CD4-positive, alpha-beta T cell treated with Interleukin-6 for 4 hours (primary cell): ENCODE measurements around the gene GLRX5.
"Not testable (repeated sequence)": the region's sequence is repeated elsewhere in the genome, so short reads cannot be mapped to it uniquely, and the experiment has no call there.

Experiments used
- DNase-seq: peaks from one replicate; pipeline ENCODE4 v3.0.0-alpha.2; 2020; ENCODE audit warnings: mixed read lengths

The GLRX5 gene

DNA sequence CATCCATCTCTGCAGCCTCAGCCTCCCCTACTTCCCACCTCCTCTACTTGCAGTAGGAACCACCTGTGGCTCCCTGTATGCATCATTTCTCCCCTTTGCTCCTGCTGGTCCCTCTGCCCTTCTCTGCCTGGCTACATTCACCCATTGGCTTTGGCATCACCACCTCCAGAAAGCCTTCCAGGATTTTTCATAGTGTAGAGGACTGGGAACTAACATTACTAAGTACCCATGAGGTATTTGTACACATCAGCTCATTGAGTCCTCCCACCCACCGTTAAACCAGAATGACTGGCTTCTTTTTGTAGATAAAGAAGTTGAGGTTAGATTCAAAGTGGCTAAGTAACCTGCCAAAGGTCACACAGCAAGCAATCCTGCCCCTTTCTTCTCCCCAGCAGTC lies 35.5 kb upstream of the GLRX5 start:
- DNase-seq, result no peak

DNA sequence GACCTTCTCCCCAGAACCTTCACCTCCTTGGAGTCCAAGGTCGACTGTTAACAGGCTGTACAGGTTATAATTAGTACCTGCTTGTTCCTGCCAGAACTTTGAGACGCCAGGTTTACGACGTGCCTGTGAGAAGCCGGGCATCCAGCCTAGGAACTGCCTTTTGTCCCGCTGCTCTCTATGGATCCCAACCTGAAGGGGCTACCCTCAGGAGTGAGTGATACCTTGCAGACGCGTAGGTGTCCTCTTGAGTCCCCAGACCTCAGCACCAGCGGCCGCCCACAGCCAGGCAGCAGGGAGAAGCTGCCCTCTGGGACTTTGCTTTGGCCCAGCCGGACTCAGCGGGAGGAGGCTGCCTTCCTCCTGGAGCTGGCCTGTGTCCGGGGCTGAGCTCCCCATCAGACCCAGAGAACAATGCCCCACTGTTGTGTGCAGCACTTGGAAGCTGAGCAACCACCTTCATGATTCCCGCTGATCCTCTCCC lies 34.6 kb upstream of the GLRX5 start:
- no peak for DNase-seq

- no peak for DNase-seq
Observed at GRCh38 chr14:95500772-95501401, 34.0 kb upstream of the GLRX5 start.

DNA sequence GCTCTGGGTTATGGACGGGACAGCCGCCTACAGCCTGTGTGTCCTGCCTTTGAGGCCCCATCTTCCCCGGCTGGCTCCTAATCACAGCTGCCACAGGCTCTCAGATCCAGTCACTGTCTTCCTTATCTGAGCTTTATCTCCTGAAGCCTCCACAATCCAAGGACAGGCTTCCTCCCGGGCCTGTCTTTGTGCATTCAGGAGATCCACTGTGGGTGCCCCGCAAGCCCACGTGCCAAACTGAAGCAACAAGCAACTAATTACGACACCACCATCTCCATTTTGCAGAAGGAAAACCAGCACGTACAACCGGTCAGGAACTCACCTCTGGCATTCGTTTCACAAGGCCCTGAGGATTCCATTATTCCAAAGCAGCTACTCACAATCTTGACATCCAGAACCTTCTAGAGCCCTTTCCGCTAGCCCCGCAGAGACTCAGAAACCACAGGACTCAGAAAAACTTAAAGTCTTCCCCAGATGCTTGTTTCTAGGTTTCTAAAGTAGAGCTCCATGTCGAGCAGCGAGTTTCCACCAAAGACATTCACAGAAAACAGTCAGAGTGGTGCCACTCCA lies 32.4 kb upstream of the GLRX5 start:
- DNase-seq, result no peak

DNA sequence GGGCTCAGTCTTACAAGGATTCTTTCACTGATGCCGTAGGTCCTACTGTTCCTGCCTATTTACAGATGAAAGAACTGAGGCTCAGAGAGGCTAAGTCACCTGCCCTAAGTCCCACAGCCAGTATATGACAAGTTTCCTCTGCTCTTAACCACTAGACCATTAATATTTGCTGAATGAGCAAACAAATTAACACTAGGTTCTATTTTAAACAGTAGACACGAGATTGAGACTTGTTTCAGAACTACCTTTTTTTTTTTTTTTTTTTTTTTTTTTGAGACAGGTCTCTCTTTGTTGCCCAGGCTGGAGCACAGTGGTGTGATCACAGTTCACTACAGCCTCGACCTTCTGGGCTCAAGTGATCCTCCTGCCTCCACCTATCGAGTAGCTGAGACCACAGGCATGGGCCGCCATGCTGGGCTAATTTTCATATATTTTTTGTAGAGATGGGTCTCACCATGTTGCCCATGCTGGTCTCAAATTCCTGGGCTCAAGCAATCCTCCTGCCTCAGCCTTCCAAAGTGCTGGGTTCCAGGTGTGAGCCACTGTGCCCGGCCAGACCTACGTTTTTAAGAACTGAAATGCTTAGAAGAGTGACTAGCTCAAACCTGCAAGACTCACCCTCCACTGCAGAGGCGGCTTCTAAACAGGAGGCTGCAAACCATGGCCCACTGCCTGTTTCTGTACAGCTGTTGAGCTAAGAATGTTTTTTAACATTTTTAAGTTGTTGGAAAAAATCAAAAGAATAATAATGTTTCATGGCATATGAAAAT lies 31.3 kb upstream of the GLRX5 start:
- DNase-seq, result no peak

GRCh38 chr14:95504135-95505029 lies 30.5 kb upstream of the GLRX5 start:
- peak; percentile 22 for DNase-seq

GRCh38 chr14:95505030-95505589 lies 29.7 kb upstream of the GLRX5 start:
- DNase-seq, result no peak

GRCh38 chr14:95507174-95507573 lies 27.7 kb upstream of the GLRX5 start:
- no peak for DNase-seq

DNA sequence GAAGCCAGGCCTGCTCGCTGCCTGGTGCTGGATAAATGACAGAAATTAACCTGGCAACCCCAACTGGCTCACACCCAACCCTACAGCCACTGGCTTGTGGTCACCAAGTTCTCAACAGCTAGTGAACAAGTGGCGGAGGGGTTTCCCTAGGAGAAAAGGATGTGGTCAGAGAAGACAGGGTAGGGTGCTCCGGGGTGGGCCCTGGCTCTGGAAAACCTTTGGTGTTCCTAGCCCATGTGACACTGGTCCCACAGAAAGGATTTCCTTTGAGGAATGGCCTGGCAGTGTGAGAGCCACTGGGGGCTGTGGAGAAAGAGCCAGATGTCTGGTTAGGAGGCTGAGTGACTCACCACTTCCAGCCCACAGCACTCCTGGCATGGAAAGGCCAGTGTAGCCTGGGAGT lies 27.1 kb upstream of the GLRX5 start:
- no peak for DNase-seq

- DNase-seq, result no peak
Observed at GRCh38 chr14:95508377-95508776, 26.5 kb upstream of the GLRX5 start.

DNA sequence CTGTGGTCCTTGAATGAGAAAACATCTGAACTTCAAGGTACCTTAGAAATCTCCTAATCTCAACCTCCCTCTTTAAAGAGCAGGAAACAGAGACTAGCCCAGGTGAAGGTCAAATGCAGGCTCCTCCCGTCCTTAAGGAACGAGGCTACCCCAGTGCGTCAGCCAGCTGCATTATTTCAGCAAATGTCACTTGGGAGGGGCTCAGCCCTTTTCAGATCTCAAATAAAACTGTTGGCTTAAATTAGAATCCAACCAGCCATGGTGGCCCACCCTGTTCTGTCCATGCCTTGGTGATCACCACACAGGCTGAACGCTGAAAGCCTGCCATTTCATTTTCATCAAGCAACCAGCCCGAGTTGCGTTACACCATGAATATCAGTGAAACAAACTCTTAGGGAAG lies 25.4 kb upstream of the GLRX5 start:
- no peak for DNase-seq

DNA sequence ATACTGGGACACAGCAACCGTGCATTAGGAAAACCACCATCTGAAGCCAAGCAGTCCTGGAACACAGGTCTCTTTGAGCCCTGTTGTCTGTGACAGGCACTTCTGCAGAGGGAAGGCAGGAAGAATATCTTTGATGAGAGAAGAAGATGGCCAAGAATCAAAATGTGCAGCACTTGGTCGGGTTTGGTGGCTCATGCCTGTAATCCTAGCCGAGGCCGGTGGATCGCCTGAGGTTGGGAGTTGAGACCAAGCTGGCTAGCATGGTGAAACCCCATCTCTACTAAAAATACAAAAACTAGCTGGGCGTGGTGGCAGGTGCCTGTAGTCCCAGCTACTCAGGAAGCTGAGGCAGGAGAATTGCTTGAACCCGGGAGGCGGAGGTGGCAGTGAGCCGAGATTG lies 24.5 kb upstream of the GLRX5 start:
- not testable (repeated sequence) for DNase-seq

DNA sequence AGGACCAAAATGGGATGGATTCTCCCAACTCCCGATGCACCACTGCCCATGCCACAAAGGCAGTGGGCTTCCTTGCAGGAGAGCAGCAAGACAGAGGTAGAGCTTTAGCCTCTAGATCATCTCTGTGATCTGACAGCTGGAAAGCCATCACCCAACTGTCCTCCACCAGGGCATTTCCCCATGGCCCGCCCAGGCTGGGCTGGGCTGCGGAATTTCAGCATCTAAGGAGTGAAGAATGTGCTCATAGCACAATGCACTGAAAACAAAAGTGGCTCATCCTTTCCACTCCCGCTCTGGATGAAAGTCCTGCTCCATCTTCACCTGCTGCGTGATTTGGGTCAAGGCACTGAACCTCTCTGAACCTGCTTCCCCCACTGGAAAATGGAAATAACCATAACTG lies 24.0 kb upstream of the GLRX5 start:
- no peak for DNase-seq

DNA sequence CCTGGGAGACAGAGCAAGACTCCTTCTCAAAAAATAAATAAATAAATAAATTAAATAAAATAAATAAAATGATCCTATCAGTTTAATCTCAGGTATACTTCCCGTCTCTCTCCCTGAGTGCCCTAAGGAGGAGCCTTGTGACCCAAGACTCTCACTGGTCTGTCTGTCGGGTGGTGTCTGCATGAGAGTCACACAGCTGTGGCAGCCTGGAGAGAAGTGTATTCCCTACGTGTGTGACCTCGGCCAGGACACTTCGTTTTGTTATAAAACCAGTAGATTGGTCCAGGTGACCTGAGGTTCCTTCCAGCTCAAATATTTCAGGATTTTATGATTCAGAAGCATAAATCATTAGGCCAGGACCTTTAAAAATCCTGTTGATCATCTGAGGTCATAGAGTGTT lies 23.2 kb upstream of the GLRX5 start:
- no peak for DNase-seq

- no peak for DNase-seq
Observed at GRCh38 chr14:95513291-95513690, 21.6 kb upstream of the GLRX5 start.

GRCh38 chr14:95514131-95515079 lies 20.4 kb upstream of the GLRX5 start:
- no peak for DNase-seq

DNA sequence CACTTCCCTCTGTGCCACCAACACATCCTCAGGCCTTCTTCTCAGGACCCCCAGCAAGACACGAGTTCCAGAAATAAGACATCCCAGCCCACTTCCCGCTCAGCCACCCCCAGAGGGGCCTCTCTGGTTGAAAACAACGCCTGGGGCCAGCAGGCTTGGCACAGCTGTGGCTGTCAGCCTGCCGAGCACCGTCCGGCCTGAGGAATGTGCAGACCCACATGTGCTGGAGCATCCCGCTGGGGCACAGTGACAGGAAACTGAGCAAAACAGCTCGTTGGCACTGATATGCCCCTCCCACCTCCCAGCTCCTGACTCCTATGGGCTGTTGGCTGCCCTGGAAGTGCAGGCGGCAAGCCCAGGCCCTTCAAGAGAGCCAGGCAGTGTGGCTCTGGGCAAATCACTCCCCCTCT lies 19.8 kb upstream of the GLRX5 start:
- DNase-seq, result peak; percentile 45

GRCh38 chr14:95515596-95516552 lies 19.0 kb upstream of the GLRX5 start:
- peak; percentile 83 for DNase-seq

GRCh38 chr14:95516554-95517181 lies 18.2 kb upstream of the GLRX5 start, which contains the start of gene SYNE3:
Gene SYNE3 (minus strand): TSS chr14:95516650. CDS start chr14:95475821, 40,829 bp downstream.
- peak; percentile 70 for DNase-seq
